Measurements from ENCODE around the gene ZBTB42. TPM values are rescaled to one million over a fixed set of nuclear protein-coding genes. Genes with fewer than 3 reads are reported as not detected.

ZBTB42 gene
- polyA plus RNA-seq, 1 experiment = 1.6 TPM

DNA sequence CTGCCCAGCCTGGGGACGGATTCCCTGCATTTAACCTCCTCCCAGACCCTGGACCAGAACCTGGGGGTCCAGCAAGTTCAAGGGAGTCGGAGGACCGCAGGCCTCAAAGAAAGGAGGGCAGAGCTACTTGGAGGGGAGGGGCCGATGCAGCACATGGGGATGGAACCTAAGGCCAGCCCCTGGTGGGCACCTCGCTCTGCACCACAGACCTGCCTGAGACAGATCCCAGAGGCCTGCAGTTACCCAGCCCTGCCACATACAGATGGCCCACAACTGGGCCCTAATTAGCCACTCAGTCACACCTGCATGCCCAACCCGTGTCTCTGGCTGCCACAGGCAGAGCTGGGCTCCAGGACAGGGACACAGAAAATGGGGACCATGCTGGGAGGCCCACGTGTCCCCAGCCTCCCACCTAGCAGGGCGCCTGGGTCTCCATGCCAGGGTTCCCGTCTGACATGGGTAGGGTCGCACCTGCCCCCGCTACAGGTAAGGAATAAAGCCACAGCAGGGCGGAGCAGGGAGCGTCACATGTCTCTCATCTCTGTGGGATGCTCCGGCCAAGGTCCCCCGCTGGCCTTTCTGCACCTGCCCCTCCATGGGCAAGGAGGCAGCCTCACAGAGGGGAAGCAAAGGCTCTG is 22.1 kb upstream of the ZBTB42 start:
- no peaks in the 10 kb centered on the region for H3K27me3 ChIP-seq (ENCODE audit: control insufficient read depth, insufficient read depth, low read length)
- CTCF ChIA-PET = interaction anchor here (0.9 to 1.4 kb wide), 2 partner anchors 10 to 48 kb away, joined by 4 to 9 read pairs; no protein-coding TSS in a partner anchor
- POLR2A ChIA-PET = no interaction called here
- TF ChIP-seq, protein P1, sequence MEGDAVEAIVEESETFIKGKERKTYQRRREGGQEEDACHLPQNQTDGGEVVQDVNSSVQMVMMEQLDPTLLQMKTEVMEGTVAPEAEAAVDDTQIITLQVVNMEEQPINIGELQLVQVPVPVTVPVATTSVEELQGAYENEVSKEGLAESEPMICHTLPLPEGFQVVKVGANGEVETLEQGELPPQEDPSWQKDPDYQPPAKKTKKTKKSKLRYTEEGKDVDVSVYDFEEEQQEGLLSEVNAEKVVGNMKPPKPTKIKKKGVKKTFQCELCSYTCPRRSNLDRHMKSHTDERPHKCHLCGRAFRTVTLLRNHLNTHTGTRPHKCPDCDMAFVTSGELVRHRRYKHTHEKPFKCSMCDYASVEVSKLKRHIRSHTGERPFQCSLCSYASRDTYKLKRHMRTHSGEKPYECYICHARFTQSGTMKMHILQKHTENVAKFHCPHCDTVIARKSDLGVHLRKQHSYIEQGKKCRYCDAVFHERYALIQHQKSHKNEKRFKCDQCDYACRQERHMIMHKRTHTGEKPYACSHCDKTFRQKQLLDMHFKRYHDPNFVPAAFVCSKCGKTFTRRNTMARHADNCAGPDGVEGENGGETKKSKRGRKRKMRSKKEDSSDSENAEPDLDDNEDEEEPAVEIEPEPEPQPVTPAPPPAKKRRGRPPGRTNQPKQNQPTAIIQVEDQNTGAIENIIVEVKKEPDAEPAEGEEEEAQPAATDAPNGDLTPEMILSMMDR (IDR thresholded peaks at IDR 0.05; ENCODE audit: low read depth, low read length) = no peak
- H3K4me3 ChIP-seq (ENCODE audit: low read depth, low read length) = no peak overlapping the region
- H3K9me3 ChIP-seq (ENCODE audit: control insufficient read depth, insufficient read depth, low read length) = peaks cover 7% of the 10 kb centered on the region; the same call in 1 of the 2 replicates
- H3K27ac ChIP-seq (ENCODE audit: low read depth, low read length) = no peak overlapping the region
- DNase-seq (ENCODE audit: low read depth, low spot score) = no peak

DNA sequence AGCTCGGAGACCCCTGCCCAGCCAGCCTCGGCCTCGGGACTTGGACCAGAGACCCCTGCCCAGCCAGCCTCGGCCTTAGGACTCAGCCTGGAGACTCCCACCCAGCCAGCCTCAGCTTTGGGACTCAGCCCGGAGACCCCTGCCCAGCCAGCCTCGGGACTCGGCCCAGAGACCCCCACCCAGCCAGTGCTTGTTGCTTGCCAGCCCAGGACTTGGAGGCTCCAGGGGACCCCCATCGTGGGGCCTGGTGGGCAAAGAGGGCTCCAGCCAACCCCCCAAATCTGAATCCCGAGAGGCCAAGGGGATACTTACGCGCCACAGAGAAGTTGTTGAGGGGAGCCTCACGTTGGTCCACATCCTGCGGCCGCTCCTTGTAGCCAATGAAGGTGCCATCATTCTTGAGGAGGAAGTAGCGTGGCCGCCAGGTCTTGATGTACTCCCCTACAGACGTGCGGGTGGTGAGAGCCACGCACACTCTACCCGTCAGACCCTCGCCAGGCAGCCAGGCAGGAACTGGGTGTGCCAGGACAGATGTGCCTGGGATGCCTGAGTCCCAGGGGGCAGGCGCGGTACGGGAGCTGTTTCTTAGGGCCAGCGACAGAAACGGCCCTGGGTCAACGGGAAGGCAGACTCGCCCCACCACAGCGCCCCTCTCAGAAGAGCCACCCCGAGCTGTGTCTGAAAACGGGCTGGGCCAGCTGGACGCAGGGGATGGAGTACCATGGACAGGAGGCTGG is 21.0 kb upstream of the ZBTB42 start:
- peaks cover 7% of the 10 kb centered on the region; the same call in 1 of the 2 replicates for H3K9me3 ChIP-seq (ENCODE audit: control insufficient read depth, insufficient read depth, low read length)
- TF ChIP-seq, protein P1 (IDR thresholded peaks at IDR 0.05; ENCODE audit: low read depth, low read length) = no peak
- CTCF ChIA-PET = interaction anchor here (1.4 to 2.7 kb wide), 2 partner anchors 11 to 46 kb away, joined by 7 to 12 read pairs (median 9); no protein-coding TSS in a partner anchor
- H3K27ac ChIP-seq (ENCODE audit: low read depth, low read length) = no peak overlapping the region
- POLR2A ChIA-PET = interaction anchor here (0.6 kb wide), 1 partner anchor 27 kb away, joined by 3 read pairs; the partner anchor contains the start of gene SIVA1
- no peaks in the 10 kb centered on the region for H3K27me3 ChIP-seq (ENCODE audit: control insufficient read depth, insufficient read depth, low read length)
- no peak for DNase-seq (ENCODE audit: low read depth, low spot score)
- H3K4me3 ChIP-seq (ENCODE audit: low read depth, low read length) = no peak overlapping the region

DNA sequence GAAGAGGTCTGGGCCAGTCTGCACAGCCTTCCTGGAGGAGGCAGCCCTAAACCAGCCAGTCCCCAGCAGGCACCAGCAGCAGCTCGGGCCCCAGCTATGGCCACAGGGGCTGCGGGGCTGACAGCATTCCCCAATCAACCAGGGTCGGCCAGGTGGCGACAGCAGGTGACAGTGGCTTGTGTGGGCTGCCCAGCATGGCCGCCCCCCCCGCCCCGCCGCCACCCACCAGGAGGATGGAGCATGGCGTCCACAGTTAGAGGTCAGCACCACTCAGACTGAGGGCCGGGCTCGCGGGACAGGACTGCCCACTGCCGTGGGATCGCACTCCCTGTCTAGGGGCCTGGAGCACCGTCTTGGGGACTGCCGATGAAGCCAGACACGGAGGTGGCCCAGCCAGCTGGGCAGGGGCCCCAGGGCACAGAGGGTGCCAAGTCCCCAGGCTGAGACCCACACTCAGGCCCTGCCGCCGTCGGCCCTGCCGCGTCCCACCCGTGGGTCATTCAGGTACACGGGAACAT is 20.3 kb upstream of the ZBTB42 start:
- Histone ChIP-seq H3K27me3 (ENCODE audit: control insufficient read depth, insufficient read depth, low read length) (no peaks in the 10 kb centered on the region), H3K4me3 (ENCODE audit: low read depth, low read length) (no peak overlapping the region), H3K27ac (ENCODE audit: low read depth, low read length) (no peak overlapping the region), H3K9me3 (ENCODE audit: control insufficient read depth, insufficient read depth, low read length) (peaks cover 7% of the 10 kb centered on the region; the same call in 1 of the 2 replicates)
- POLR2A ChIA-PET = interaction anchor here (0.6 kb wide), 1 partner anchor 28 kb away, joined by 3 read pairs; the partner anchor contains the start of gene SIVA1
- no peak for DNase-seq (ENCODE audit: low read depth, low spot score)
- CTCF ChIA-PET = interaction anchor here (1.9 to 2.7 kb wide), 2 partner anchors 12 to 46 kb away, joined by 7 to 12 read pairs; no protein-coding TSS in a partner anchor
- TF ChIP-seq, protein P1 (IDR thresholded peaks at IDR 0.05; ENCODE audit: low read depth, low read length) = no peak

DNA sequence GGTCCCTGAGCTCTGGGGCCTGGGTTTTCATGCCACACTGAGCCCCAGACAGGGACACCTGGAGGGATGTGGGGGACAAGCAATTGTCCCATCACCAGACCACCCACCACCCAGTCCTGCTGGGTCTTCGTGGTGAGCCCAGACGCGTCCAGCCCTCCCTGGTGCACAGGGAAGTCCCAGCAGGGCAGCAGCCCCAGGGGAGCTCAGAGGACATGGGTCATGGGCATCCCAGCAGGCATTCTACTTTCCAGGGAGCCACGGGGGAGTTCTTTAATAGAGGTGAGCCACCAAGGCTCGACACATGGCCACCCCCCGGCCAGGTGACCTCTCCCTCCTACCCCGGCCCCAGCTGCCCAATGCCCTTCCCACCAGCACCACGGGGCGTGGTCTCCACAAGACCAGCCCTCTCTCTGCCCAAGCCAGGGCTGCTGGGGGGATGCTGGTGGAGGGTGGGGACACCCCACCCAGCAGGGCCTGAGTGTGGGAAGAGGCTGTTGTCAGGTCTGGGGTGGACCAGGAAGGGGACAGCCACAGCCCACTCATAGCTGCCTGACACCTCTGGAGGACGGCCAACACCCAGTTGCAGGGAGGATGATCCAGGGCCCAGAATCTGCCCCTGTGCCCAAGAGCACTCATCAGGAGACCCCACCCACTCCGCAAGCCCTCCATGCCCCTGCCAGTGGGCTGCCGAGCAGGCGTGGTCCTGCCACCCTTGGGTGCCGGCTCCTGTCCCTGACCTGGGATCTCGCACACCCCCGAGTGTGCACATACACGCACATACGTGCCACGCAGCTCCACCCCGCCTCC is 19.4 kb upstream of the ZBTB42 start:
- Histone ChIP-seq H3K9me3 (ENCODE audit: control insufficient read depth, insufficient read depth, low read length) (peaks cover 4% of the 10 kb centered on the region; the same call in 1 of the 2 replicates), H3K4me3 (ENCODE audit: low read depth, low read length) (no peak overlapping the region), H3K27ac (ENCODE audit: low read depth, low read length) (no peak overlapping the region), H3K27me3 (ENCODE audit: control insufficient read depth, insufficient read depth, low read length) (no peaks in the 10 kb centered on the region)
- POLR2A ChIA-PET = interaction anchor here (0.9 kb wide), 1 partner anchor 29 kb away, joined by 3 read pairs; no protein-coding TSS in a partner anchor
- DNase-seq (ENCODE audit: low read depth, low spot score) = no peak
- TF ChIP-seq, protein P1 (IDR thresholded peaks at IDR 0.05; ENCODE audit: low read depth, low read length) = no peak
- CTCF ChIA-PET = interaction anchor here (1.9 to 2.7 kb wide), 2 partner anchors 13 to 45 kb away, joined by 7 to 12 read pairs; no protein-coding TSS in a partner anchor
